GM20431 (cell line): Measurements from ENCODE around the gene TRIP10.

Experiments used
- in situ Hi-C: fragments of 300-500 bp; cut with MseI, MboI; formaldehyde crosslinking; loops from one replicate; pipeline ENCODE4 v1.15.0; 2020; ENCODE audit warnings: low sequenced_read_pairs; ENCODE audit not compliant: unreplicated experiment

Gene TRIP10

DNA sequence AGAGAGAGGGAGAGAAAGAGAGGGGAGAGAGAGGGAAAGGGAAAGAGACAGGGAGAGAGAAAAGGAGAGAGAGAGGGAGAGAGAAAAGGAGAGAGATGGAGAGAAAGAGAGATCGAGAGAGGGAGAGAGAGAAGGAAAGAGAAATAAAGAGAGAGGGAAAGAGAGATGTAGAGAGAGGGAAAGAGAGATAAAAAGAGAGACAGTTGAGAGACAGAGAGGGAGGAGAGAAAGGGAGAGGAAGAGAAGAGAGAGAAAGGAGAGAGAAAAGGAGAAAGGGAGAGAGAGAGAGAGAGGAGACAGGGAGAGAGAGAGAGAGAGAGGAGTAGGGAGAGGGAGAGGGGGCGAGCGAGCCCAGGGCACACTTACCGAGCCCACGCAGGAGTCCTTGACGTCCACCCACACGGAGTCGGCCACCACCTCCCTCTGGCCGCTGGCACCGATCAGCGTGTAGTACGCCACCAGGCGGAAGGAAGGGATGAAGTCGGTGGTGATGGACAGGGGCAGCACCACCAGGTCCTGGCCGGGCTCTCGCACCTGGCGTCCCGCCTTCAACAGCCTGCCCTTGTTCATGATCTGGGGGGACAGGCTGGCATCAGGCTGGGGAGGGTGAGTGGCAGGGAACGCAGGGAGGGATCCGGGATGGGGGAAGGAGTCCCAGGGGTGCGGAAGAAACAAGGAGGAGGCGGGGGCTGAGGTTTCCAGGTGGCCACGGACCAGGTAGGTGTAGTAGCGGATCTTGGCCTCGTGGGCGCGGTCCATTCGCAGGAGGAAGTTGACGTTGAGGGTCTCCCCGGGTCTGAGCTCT, 29.0 kb upstream of the TRIP10 start:
- in situ Hi-C loops: no loop called here

DNA sequence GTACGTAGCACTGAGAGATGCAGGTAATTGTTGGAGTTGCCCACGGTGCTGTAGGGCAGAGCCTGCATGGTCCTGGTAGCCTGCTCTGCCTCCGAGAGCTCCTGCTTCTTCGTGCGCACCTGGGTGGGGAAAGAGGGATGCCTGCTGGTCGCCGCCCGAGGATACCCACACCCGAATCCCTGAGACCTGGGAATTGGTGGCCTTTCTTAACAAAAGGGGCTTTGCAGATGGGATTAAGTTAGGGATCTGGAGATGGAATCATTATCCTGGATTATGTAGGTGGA, 28.5 kb upstream of the TRIP10 start:
- in situ Hi-C loops: no loop called here

GRCh38 chr19:6711605-6712004, 27.9 kb upstream of the TRIP10 start:
- in situ Hi-C loops: no loop called here

DNA sequence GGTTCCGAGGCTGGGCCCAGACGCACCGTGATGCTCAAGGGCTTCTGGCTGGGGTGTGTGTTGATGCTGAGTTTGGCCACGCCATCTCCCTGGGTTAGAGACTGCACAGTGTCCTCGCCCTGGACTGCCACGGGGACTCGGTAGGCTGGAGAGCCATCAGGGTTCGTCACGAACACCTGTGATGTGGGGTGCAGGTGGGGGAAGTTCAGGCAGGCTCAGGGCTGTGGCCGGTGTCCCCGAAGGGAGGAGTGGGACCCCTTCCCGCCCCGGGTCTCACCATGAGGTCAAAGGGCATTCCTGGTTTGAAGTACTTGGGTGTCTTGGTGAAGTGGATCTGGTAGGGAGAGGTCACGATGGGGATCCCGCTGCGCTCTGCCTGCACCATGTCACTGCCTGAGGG, 27.2 kb upstream of the TRIP10 start:
- in situ Hi-C loops: no loop called here

DNA sequence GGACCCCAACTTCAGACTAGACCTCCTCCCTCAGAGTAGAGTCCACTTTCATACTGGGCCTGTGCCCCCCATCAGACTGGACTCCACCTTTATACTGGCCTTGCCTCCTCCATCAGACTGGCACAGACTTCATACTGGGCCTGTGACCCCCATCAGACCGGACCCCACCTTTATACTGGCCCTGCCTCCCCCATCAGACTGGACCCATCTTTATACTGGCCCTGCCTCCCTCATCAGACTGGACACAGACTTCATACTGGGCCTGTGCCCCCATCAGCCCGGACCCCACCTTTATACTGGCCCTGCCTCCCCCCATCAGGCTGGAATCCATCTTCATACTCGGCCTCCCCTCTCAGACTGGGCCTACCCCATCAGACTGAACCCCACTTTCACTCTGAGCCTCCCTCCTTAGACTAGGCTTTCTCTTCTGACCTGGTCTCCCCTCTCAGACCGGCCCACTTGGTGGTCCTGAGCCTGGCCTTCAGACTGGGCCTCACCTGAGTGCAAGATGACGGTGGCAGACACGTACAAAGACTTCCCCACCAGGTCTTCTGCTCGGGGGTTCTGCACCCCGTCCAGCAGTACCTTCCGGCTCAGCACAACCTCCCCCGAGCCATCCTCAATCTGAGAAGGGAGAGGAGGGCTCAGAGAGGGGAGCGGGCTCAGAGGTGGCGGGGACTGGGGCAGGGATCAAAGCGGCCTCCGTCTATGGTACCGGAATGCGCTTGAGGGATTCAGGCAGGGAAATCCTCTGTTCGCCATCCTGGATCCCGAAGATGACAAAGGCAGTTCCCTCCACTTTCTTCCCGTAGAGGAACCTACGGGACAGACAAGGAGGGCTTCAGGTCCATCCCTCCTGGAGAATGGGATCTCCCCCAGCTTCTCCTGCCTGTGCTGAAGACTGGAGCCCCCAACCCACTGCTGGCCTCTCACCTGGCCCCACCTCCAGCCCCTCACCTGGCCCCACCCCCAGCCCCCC, 26.5 kb upstream of the TRIP10 start:
- in situ Hi-C loops: no loop called here

DNA sequence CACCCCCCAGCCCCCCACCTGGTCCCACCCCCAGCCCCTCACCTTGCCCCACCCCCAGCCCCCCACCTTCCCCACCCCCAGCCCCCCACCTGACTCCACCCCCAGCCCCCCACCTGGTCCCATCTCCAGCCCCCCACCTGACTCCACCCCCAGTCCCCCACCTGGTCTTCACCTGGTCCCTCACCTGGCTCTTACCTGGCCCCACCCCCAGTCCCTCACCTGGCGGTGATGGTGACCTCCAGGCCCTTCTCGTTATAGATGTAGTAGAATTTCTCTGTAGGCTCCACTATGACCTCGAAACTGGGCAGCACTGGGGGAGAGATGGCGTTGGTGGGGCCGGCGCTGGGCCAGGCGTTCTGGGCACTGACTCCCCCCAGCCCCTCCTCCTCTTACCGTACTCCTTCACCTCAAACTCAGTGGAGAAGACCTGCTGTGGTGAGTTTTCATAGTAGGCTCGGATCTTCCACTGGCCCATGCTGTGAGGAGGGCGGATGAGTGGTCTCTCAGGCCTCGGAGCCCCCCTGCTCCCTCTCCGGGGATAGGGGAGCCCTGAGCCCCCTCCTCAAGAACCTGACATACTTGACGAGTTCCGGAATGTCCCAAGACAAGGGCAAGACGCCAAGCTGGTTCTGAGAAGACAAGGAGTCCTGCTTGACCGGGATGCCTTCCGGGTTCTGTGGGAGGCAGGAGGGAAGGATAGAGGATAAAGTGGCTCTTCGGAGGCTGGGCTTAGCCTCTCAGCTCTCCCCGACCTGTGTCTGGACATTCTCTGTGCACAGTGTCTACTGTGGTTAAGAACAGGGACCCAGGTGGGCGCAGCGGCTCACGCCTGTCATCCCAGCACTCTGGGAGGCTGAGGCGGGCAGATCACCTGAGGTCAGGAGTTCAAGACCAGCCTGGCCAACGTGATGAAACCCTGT, 25.4 kb upstream of the TRIP10 start:
- in situ Hi-C loops: no loop called here

- in situ Hi-C loops: no loop called here
These were observed 24.5 kb upstream of the TRIP10 start for GRCh38 chr19:6714749-6715555.

DNA sequence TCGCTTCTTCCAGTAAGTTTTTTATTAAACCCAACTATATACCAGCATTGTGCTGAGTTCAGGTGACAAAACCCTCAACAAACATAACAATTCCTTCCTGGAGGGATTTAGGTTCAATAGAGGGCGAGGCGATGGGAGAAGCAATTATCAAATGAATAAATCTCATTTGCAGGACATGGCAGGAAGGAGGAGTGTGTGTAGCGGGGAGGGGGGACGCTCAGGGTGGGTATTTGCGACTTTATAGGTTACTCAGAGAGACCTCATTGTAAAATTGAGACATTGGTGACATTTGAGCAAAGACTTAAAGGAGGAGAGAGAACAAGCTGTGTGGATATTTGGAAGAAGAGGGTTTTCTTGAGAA, 22.9 kb upstream of the TRIP10 start:
- in situ Hi-C loops: no loop called here

DNA sequence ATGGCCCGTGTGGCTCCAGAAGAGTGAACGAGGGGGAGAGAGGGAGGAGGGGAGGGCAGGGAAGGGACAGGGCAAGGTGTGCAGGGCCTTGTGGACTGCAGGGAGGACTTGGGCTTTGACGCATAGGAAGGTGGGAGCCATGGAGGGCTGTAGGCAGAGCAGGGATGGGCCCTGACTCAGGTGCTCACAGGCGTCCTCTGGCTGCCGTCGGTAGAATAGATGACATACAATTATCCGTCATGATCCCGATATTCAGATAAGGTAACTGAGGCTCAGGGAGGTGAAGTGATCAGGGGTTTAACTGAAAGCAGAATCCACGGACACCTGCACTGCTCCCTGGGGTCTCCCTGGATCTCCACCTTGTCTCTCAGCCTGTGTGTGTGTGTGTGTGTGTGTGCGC, 22.4 kb upstream of the TRIP10 start:
- in situ Hi-C loops: no loop called here

GRCh38 chr19:6717441-6717971, 22.0 kb upstream of the TRIP10 start:
- in situ Hi-C loops: no loop called here

GRCh38 chr19:6718111-6718740, 21.3 kb upstream of the TRIP10 start:
- in situ Hi-C loops: no loop called here

DNA sequence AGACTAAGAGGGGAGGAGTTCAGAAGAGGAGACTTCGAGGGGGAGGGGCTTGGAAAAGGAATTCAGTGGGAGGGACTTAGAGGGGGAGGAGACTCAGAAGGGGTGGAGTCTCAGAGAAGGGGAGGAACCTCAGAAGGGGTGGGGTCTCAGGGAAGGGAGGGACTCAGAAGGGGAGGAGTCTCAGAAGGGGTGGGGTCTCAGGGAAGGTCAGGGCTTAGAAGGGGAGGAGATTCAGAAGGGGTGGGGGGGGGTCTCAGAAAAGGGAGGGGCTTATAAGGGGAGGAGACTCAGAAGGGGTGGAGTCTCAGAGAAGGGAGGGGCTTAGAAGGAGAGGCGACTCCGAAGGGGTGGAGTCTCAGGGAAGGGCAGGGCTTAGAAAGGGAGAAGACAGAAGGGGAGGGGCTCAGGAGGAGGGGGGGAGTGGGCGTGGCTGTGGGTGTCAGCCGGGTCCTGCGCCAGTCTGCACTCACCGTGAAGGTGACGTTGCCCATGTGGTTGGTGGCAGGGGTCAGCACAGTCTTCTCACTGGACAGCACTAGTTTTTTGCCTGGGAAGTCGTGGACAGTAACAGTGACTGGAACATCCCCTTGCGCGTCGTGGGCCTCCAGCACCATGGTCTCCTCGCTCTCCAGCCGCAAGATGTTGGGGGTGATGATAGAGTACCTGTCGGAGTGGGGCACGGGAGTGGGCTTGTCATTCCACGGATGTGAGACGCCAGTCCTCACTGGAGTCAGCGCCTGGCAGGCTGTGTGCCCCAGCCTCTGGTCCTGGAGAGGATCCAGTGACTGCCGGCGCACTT, 20.5 kb upstream of the TRIP10 start:
- in situ Hi-C loops: no loop called here

DNA sequence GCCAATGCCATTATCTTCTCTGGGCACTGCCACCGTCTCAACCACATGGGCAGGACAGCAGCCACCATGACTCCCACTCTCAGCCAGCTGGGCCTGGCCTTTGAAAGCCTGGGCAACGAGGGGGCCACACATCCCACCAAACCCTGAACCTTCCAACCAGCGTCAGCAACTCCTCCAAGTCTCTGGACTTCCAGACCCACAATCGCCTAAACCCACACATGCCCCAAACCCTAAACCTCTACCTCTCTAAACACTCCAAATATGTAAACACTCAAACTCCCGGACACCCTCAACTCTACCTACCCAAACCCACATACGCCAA, 20.0 kb upstream of the TRIP10 start:
- in situ Hi-C loops: no loop called here

GRCh38 chr19:6719992-6720368, 19.5 kb upstream of the TRIP10 start:
- in situ Hi-C loops: no loop called here

GRCh38 chr19:6720369-6721137, 18.9 kb upstream of the TRIP10 start, which contains the start of gene C3:
Gene C3, minus strand, starts transcription at chr19:6720650. Its CDS starts 61 bp downstream, at chr19:6720589.
- in situ Hi-C loops: no loop called here

DNA sequence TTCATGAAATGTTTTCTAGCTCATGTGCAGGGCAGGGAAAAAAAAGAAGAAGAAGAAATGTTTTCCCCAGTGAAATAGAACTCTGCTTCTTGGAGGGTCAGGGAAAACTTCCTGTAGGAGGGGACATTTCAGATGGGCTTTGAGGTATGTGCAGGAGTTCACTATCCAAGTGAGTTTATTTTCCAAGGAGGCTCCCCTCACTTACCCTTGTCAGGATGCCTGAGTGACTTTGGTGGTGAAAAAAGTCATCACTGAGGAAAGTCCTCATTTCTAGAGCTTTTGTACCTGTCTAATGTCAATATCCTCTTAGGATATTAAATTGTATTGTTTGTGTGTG, 18.4 kb upstream of the TRIP10 start:
- in situ Hi-C loops: no loop called here

- in situ Hi-C loops: no loop called here
These were observed 17.7 kb upstream of the TRIP10 start for GRCh38 chr19:6721773-6722172.
